Liver (tissue), 9 donors: Measurements from ENCODE around the gene EMX2. TPM values are rescaled to one million over a fixed set of nuclear protein-coding genes. Genes with fewer than 3 reads are reported as not detected.

Experiments used
- DNase-seq: peaks from one replicate; pipeline ENCODE4 v3.0.0-alpha.2; 2017; ENCODE audit warnings: low spot score
- H3K27ac ChIP-seq, 2 donors: one replicate each; pipeline ENCODE4 v1.7.0; 2013; ENCODE audit warnings: inconsistent platforms in 2 of 2, low read length in 2 of 2, control low read depth in 1 of 2, low read depth in 1 of 2, mild to moderate bottlenecking in 1 of 2
- H3K27me3 ChIP-seq, 4 donors: one replicate each; pipeline versions ENCODE4 v1.6.1 to v1.7.0; 2013; ENCODE audit warnings: low read length in 3 of 4, inconsistent platforms in 1 of 4, mild to moderate bottlenecking in 1 of 4, moderate library complexity in 1 of 4; ENCODE audit not compliant: control insufficient read depth in 4 of 4, insufficient read depth in 4 of 4
- H3K36me3 ChIP-seq, 4 donors: one replicate each; pipeline versions ENCODE4 v1.6.1 to v1.7.0; 2013; ENCODE audit warnings: low read length in 3 of 4, mild to moderate bottlenecking in 3 of 4, low read depth in 1 of 4, moderate library complexity in 1 of 4; ENCODE audit not compliant: control insufficient read depth in 4 of 4, insufficient read depth in 3 of 4
- H3K4me1 ChIP-seq, 4 donors: one replicate each; pipeline versions ENCODE4 v1.6.1 to v1.7.0; 2013; ENCODE audit warnings: low read length in 3 of 4, mild to moderate bottlenecking in 3 of 4, moderate library complexity in 1 of 4; ENCODE audit not compliant: control insufficient read depth in 4 of 4, insufficient read depth in 4 of 4
- H3K4me3 ChIP-seq, 3 donors: one replicate each; pipeline versions ENCODE4 v1.6.1 to v1.7.0; 2013; ENCODE audit warnings: low read length in 3 of 3, control low read depth in 1 of 3, low read depth in 1 of 3, mild to moderate bottlenecking in 1 of 3
- H3K9ac ChIP-seq, 2 donors: one replicate each; pipeline ENCODE4 v1.7.0; 2013; ENCODE audit warnings: low read length in 2 of 2, mild to moderate bottlenecking in 2 of 2, moderate library complexity in 2 of 2, control low read depth in 1 of 2, low read depth in 1 of 2
- H3K9me3 ChIP-seq, 4 donors: one replicate each; pipeline versions ENCODE4 v1.6.1 to v1.7.0; 2013; ENCODE audit warnings: low read length in 3 of 4; ENCODE audit not compliant: control insufficient read depth in 4 of 4
- ATF3 ChIP-seq: IDR thresholded peaks from 2 replicates; pipeline ENCODE4 v1.6.1; 2016; ENCODE audit warnings: antibody characterized with exemption
- EGR1 ChIP-seq, 2 donors: IDR thresholded peaks; 2 replicates each; pipeline ENCODE4 v1.6.1; 2016 to 2018; ENCODE audit warnings: antibody characterized with exemption in 2 of 2, low read depth in 2 of 2
- FOXA1 ChIP-seq: IDR thresholded peaks from 2 replicates; pipeline ENCODE4 v1.6.1; 2016; ENCODE audit warnings: antibody characterized with exemption
- FOXA2 ChIP-seq: IDR thresholded peaks from 2 replicates; pipeline ENCODE4 v1.6.1; 2016; ENCODE audit warnings: antibody characterized with exemption
- GABPA ChIP-seq, 2 donors: IDR thresholded peaks in 1 of 2; conservative IDR thresholded peaks in 1 of 2; 2 replicates each; pipeline ENCODE4 v1.6.1; 2016; ENCODE audit warnings: antibody characterized with exemption in 2 of 2, mild to moderate bottlenecking in 1 of 2, moderate library complexity in 1 of 2
- HNF4A ChIP-seq, 2 donors: conservative IDR thresholded peaks; 2 replicates each; pipeline ENCODE4 v1.6.1; 2016; ENCODE audit warnings: antibody characterized with exemption in 2 of 2, mild to moderate bottlenecking in 2 of 2
- HNF4G ChIP-seq: IDR thresholded peaks from 2 replicates; pipeline ENCODE4 v1.6.1; 2016; ENCODE audit warnings: antibody characterized with exemption
- JUND ChIP-seq, 2 donors: IDR thresholded peaks; 2 replicates each; pipeline ENCODE4 v1.6.1; 2016; ENCODE audit warnings: antibody characterized with exemption in 2 of 2
- NR2F2 ChIP-seq: IDR thresholded peaks from 2 replicates; pipeline ENCODE4 v1.6.1; 2016; ENCODE audit warnings: antibody characterized with exemption
- RAD21 ChIP-seq, 2 donors: IDR thresholded peaks; 2 replicates each; pipeline ENCODE4 v1.6.1; 2016; ENCODE audit warnings: antibody characterized with exemption in 2 of 2, mild to moderate bottlenecking in 2 of 2
- REST ChIP-seq: IDR thresholded peaks from 2 replicates; pipeline ENCODE4 v1.6.1; 2016; ENCODE audit warnings: antibody characterized with exemption, mild to moderate bottlenecking
- RXRA ChIP-seq, 2 donors: IDR thresholded peaks; 2 replicates each; pipeline ENCODE4 v1.6.1; 2017 to 2018; ENCODE audit warnings: antibody characterized with exemption in 2 of 2, mild to moderate bottlenecking in 1 of 2
- SP1 ChIP-seq: IDR thresholded peaks from 2 replicates; pipeline ENCODE4 v1.6.1; 2018; ENCODE audit warnings: antibody characterized with exemption, mild to moderate bottlenecking
- TAF1 ChIP-seq: conservative IDR thresholded peaks from 2 replicates; pipeline ENCODE4 v1.6.1; 2016; ENCODE audit warnings: antibody characterized with exemption, mild to moderate bottlenecking
- YY1 ChIP-seq: IDR thresholded peaks from 2 replicates; pipeline ENCODE4 v1.6.1; 2016; ENCODE audit warnings: antibody characterized with exemption, mild to moderate bottlenecking
- WGBS: extraction: QIAGEN DNeasy Blood & Tissue Kit; methylation state at CpG from one replicate; pipeline ENCODE4 v1.1.7; 2013; 5-methylcytosine and 5-hydroxymethylcytosine counted together
- polyA plus RNA-seq, 2 donors: library from polyadenylated mRNA; stranded (reverse) in 1 of 2; unstranded in 1 of 2; fragments of 200-250 nt in 1 of 2; fragments of >200 nt in 1 of 2; fragmentation: Nextera tagmentation in 1 of 2; extraction: Ambion mirVana in 1 of 2; gene quantifications; one replicate each; pipeline versions ENCODE4 v1.2.1 to v1.2.3, GENCODE V29; 2013 to 2015
- total RNA-seq, 2 donors: library from RNA; depleted of rRNA; stranded (reverse); fragments of >200 nt; gene quantifications; one replicate each; pipeline ENCODE4 v1.2.3, GENCODE V29; 2014
- TF ChIP-seq, protein P1 (sequence below): fragments of 150-350 bp; IDR thresholded peaks from 2 replicates; pipeline ENCODE4 v1.5.1; 2017; ENCODE audit warnings: improper control_type of control experiment, low read depth, low read length; ENCODE audit not compliant: missing input control
- TF ChIP-seq, protein P2 (sequence below): IDR thresholded peaks from 2 replicates; pipeline ENCODE4 v1.6.1; 2016; ENCODE audit warnings: antibody characterized with exemption
- TF ChIP-seq, protein P3 (sequence below): IDR thresholded peaks from 2 replicates; pipeline ENCODE4 v1.6.1; 2016; ENCODE audit warnings: antibody characterized with exemption
- donor health status: healthy.
- donor health status: healthy.
- donor health status: healthy.
- donor health status: healthy.
- donor health status: healthy.

Gene EMX2
- total and polyA plus RNA-seq, 4 donors, result not detected

DNA sequence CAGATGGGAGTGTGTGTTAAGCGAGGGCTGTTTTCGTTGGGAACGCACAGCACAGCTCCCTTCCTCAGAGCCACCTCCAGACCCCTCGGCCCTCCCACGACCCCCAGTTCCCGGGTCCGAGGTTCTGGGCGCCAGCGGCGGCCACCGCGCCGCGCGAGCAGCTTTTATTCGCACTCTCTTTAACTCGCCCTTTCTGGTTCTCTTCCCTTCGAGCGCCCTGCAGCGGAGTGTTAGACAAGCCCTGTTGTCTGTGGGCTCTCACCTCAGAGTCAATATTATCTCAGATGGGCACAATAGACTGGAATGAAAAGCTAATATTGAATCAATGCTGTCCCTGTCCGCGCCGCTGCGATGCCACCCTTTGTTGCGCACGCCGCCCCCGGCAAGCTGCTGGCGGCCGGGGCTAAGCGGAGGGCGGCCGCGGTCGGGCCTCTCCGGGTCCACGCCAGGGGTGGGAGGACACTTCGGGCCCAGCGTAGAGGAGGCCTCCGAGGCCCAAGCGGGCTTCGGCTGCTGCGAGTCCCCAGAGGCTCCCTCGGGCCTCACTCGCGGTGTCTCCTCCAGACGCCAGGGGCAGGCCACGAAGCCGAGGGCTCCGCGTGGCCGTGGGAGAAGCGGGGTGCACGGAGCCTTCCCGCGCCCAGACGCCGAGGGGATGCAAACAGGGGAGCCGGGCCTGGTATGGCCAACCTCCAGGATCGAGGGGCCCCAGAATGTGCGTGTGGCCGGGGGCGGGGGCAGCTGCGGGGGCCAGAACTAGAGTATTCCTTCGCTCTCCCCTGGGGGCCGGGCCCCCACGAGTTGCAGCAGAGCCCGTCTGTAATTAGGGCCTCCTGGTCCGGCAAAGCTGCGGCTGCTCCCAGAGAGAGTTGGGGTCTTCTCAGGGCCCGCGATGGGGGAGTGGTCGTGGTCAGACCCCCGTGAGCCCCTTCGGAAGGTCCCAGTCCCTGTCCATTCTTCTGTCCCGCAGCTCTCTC lies 7.9 kb upstream of the EMX2 start:
- Histone ChIP-seq H3K9me3 (no peaks in the 10 kb centered on the region), H3K27ac (no peak overlapping the region), H3K9ac (no peak overlapping the region), H3K4me1 (peaks cover 4 to 30% (median 22%) of the 10 kb centered on the region in 4 donors), H3K36me3 (no peaks in the 10 kb centered on the region), H3K27me3 (peaks cover 13 to 62% (median 33%) of the 10 kb centered on the region in 4 donors), H3K4me3 (peak overlapping the region in 1 of 3 donors; percentile 36)
- WGBS, result 3% methylated on average over 76 of the region's 76 CpGs
- TF ChIP-seq NR2F2, result no peak
- TF ChIP-seq JUND (IDR thresholded peaks at IDR 0.05), result no peak
- no peak for TF ChIP-seq SP1
- no peak for TF ChIP-seq GABPA (IDR thresholded peaks at IDR 0.05 in 1 of 2, conservative IDR thresholded peaks at IDR 0.05 in 1 of 2)
- TF ChIP-seq, protein P1, sequence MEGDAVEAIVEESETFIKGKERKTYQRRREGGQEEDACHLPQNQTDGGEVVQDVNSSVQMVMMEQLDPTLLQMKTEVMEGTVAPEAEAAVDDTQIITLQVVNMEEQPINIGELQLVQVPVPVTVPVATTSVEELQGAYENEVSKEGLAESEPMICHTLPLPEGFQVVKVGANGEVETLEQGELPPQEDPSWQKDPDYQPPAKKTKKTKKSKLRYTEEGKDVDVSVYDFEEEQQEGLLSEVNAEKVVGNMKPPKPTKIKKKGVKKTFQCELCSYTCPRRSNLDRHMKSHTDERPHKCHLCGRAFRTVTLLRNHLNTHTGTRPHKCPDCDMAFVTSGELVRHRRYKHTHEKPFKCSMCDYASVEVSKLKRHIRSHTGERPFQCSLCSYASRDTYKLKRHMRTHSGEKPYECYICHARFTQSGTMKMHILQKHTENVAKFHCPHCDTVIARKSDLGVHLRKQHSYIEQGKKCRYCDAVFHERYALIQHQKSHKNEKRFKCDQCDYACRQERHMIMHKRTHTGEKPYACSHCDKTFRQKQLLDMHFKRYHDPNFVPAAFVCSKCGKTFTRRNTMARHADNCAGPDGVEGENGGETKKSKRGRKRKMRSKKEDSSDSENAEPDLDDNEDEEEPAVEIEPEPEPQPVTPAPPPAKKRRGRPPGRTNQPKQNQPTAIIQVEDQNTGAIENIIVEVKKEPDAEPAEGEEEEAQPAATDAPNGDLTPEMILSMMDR, result no peak
- TF ChIP-seq, protein P2, sequence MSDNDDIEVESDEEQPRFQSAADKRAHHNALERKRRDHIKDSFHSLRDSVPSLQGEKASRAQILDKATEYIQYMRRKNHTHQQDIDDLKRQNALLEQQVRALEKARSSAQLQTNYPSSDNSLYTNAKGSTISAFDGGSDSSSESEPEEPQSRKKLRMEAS, result no peak
- no peak for TF ChIP-seq EGR1 (IDR thresholded peaks at IDR 0.05; ENCODE audit: low read depth in 2 of 2)
- TF ChIP-seq REST, result no peak
- TF ChIP-seq TAF1, result no peak
- TF ChIP-seq FOXA2, result no peak
- TF ChIP-seq ATF3, result no peak
- no peak for TF ChIP-seq RXRA (IDR thresholded peaks at IDR 0.05)
- TF ChIP-seq RAD21 (IDR thresholded peaks at IDR 0.05), result no peak
- no peak for TF ChIP-seq FOXA1
- no peak for TF ChIP-seq HNF4A (conservative IDR thresholded peaks at IDR 0.05)
- no peak for TF ChIP-seq YY1
- TF ChIP-seq HNF4G, result no peak
- TF ChIP-seq, protein P3, sequence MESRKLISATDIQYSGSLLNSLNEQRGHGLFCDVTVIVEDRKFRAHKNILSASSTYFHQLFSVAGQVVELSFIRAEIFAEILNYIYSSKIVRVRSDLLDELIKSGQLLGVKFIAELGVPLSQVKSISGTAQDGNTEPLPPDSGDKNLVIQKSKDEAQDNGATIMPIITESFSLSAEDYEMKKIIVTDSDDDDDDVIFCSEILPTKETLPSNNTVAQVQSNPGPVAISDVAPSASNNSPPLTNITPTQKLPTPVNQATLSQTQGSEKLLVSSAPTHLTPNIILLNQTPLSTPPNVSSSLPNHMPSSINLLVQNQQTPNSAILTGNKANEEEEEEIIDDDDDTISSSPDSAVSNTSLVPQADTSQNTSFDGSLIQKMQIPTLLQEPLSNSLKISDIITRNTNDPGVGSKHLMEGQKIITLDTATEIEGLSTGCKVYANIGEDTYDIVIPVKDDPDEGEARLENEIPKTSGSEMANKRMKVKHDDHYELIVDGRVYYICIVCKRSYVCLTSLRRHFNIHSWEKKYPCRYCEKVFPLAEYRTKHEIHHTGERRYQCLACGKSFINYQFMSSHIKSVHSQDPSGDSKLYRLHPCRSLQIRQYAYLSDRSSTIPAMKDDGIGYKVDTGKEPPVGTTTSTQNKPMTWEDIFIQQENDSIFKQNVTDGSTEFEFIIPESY, result no peak
- no peak for DNase-seq
